HG02763 (cell line): ENCODE data around the gene HYAL3.
"Not testable (repeated sequence)": the region's sequence is repeated elsewhere in the genome, so short reads cannot be mapped to it uniquely, and the experiment has no call there.

Source experiments
- ATAC-seq: cut with Tn5 transposase; IDR thresholded peaks from one replicate; pipeline ENCODE4 v1.9.1; 2021; ENCODE audit warnings: mild to moderate bottlenecking, moderate library complexity; ENCODE audit not compliant: unreplicated experiment

The HYAL3 gene

DNA sequence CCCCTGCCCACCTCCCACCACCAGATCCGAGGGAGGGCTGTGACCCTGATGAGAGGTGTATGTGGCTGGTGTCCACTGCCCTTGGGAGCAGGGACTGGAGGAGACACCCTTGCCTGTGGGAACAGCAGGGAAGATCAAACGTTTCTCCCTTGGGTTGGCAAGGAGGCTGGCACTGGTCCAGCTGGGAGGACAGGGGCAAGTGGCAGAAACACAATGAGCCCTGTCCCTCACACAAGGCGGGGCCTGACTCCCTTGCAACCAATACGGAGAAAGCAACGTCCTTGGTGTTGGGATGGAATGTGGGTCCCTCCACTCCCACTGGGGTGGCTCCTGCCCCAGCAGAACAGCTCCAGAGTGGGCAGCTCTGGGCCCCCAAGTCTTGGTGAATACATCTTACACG, 18.1 kb upstream of the HYAL3 start:
- ATAC-seq: no peak

DNA sequence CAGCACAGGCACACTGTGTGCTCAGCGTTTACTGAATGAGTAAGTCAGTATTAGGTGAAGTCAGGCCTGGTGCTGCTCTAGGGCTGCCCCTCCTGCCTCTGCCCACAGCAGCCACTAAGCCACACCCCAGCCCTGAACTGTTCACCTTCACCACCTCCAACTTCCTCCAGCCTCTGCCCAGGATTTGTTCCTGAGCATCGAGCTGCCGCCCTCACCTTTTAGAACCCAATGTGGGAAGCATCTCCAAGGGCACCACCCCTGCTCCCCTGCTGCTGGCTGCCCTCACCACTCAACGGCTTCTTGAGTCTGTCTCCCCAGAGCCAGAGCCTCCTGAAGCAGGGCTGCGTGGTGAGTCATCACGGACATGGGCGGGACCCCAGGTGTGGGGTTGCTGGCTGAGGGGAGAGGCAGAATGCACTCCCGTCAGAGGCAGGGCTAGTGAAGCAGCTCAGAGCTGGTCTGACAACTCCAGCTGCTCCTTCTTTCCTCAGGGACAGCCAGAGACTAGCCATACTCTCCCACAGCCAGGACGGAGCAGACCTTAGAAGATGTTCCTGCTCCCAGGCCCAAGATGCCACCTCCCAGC, 17.5 kb upstream of the HYAL3 start:
- ATAC-seq: no peak

DNA sequence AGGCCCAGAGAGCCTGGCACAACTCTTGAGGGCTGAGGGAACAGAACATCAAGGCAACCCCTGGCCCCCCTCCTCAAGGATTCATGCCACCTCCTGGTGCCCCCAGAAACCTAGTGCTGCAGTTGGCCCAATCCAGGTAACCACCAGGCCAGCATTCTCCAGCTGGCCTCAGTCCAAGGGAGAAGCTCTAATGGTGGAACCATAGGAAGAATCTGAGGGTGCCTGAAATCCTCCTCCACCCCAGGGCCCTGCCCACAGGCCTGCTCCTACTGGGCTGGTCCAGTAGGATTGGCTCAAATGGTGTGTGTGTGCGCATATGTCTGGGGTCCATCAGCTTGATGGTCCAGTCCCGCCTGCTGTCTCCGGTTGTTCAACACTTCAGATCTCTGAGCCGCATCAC, 15.6 kb upstream of the HYAL3 start:
- no peak for ATAC-seq

DNA sequence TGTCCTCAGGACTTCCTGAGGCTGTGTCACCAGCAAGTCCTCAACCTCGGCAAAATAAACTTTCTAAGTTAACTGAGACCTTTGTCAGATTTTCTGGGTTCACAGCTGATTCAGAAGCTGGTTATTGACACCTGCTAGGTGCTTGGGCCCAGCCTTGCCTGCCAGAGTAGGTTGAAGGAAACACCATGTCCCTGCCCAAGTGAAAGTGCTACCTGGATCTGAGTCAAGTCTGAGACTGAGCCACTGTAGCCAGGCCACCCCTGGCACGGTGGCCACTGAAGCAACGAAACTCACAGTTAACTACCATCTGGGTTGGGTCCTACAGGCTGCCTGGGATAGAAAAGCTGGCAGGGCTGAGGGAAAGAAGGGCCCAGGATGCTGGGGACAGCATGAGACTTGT, 15.1 kb upstream of the HYAL3 start:
- no peak for ATAC-seq

DNA sequence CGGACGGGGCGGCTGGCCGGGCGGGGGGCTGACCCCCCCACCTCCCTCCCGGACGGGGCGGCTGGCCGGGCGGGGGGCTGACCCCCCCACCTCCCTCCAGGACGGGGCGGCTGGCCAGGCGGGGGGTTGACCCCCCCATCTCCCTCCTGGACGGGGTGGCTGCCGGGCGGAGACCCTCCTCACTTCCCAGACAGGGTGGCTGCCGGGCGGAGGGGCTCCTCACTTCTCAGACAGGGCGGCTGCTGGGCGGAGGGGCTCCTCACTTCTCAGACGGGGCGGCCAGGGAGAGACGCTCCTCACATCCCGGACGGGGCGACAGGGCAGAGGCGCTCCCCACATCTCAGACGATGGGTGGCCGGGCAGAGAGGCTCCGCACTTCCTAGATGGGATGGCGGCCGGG, 12.8 kb upstream of the HYAL3 start:
- ATAC-seq: not testable (repeated sequence)

DNA sequence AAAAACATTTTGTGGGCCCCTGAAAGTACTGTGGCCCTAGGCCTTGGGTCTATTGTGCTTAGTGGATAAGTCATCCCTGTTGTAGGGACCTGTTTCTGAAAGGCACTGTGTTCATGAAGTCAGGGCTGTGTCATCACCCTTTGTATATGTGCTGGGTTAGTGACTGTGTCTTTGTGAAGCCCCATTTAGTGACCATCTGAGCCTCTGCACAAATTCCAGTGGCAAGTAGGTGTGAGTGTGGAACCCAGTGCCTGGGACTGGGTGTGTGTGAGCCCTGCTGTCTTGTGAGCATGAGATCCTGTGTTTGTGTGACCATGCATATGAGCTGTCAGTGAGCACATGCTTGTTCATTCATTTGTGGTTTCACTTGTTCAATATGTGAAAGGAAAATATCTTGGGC, 5.4 kb upstream of the HYAL3 start:
- no peak for ATAC-seq

DNA sequence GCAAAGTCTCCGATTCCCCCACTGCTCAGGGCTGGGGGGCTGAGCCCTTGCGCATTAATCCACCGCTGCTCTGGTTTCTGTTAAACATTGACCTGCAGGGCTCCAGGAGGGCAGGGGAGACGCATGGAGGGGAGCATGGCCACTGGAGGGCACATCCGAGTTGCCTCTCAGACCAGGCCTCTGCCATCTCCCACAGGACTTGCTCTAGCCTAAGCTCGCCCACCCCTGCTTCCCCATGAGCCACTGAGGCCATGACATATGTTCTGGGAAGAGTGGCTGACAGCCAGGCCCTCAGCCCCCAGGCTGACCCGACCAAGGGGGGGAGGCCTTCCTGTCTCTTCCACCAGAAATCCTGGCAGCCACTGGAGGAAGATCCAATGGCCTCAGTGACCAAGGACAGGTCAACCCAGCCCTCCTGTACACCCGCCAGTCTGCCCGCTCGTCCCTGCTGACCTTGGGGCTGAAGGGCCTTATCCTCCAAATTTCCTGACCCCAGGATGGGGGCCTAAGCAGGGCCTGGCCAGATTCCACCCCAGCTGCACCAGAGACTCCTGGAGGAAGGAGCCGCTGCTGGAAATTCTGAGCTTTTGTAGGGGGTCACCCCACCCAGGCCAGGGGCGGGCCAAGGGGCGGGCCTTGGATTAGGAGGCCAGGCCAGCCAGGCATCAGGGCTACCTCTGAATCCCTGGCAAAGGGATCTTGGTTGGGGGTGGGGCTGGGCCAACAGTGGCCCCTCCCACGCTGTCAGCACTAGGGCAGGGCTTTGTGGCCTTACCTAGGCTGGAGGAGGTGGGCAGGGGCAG, 4.0 kb upstream of the HYAL3 start, which contains the start of gene HYAL1:
TSS of gene HYAL1 (minus strand) at position 562 of the 803 bp plus-strand sequence. CDS start 618 bp downstream, outside the sequence.
- ATAC-seq: no peak

DNA sequence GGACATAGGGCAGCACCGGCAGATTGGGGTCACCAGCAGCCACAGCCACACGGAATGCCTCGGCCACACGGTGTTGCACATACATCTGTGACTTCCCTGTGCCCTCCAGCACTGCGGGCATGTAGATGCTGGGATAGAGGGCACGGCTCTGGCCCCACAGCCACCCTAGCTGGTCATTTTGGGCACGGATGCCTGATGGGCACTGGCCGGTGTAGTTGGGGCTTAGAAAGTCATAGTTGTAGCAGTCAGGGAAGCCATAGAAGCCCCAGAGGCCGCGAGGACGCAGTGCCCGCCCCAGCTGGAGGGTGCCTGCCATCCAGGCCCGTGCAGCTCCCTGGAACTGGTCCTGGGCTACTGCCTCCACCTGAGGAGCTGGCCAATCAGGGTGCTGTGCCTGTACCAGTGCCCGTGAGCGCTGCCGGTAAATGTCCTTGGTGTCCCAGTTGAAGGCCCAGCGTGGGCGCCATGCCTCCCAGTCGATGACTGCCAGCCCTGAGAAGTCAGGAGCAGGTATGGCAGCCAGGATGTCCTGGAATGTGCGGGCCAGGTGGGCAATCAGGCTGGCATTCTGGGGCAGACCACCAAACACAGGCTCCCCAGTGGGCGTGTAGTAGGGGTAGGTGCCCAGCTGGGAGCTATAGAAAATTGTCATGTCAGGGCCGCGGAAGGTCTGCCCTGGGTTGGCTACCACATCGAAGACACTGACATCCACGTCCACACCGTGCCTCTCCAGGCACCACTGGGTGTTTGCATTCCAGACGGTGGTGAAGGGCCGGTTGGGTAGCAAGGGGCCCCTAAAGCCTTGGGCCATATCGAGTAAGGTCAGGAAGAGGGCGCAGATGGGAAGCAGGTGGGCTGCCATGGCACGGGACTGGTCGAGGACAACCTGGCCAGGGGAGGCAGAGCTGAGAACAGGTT, 3.1 kb upstream of the HYAL3 start:
- ATAC-seq: no peak

DNA sequence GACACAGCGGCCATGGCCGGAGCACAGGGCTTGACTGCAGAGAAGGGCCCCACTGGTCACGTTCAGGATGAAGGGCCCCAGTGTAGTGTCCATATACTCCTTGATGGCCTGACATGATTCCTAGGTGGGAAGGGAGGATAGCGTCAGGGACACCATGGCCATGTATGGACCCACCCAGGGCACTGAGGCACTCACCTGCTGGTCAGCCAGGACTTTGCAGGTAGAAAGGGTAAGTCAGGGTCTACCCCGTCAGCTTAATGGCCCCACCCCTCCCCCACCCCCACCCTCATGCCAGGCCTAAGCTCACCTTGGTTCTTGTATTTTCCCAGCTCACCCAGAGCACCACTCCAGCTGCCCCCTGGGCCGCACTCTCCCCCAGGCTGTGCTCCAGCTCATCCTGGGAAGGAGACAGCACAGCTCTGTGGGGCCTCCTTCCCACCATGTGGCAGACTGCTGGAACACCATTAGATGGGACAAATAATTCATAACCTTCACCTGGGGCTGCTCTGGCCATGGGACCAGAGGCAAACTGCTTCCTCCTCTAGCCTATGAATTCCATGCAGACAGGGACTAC, 1.6 kb upstream of the HYAL3 start:
- ATAC-seq: no peak

DNA sequence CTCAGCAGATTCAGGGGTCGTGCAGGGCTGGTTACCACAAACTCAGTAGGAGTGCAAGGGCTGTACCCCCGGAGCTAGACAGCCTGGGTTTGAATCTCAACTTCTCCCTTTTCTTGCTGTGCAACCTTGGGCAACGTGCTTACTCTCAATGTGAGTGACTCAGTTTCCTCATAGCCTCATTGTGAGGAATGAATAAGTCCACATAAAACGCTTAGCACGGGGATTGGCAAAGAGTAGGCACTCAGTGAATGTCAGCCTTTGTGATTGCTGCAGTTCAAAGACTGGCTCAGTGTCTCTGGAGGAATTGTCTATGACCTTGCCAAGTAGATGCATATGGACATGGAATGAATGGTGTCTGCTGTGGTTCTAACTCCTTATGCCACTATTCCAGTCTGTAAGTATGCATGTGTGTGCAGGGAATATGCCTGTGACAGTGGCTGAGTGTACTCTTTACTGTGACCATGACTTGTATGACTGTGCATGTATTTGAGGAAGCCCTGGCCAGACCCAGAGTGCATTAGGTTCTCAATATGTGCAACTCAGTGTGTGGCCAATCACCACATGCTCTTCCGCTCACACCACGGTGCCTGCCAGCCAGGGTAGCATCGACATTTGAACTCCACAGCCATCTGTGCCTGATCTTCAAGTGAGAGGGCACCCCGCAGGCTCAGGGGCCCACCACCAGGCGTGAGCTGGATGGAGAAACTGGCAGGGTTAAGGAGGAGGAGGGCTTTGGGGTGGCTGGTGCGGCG, 900 bp upstream of the HYAL3 start:
- ATAC-seq: no peak

DNA sequence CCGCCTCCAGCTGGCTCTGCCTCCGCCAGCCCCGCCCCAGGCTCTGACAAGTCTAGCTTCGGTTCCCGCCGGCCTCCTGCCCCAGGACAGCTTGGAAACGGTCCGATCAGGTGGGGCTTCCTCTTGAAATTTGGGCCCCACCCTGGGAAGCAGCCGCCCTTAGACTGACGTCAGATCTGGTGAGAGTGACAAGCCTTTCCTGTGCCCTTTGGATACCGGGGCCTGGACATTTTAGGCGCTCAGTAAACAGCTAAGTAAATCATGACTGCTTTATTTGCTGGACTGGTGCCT, 378 bp upstream of the HYAL3 start:
- ATAC-seq: no peak

DNA sequence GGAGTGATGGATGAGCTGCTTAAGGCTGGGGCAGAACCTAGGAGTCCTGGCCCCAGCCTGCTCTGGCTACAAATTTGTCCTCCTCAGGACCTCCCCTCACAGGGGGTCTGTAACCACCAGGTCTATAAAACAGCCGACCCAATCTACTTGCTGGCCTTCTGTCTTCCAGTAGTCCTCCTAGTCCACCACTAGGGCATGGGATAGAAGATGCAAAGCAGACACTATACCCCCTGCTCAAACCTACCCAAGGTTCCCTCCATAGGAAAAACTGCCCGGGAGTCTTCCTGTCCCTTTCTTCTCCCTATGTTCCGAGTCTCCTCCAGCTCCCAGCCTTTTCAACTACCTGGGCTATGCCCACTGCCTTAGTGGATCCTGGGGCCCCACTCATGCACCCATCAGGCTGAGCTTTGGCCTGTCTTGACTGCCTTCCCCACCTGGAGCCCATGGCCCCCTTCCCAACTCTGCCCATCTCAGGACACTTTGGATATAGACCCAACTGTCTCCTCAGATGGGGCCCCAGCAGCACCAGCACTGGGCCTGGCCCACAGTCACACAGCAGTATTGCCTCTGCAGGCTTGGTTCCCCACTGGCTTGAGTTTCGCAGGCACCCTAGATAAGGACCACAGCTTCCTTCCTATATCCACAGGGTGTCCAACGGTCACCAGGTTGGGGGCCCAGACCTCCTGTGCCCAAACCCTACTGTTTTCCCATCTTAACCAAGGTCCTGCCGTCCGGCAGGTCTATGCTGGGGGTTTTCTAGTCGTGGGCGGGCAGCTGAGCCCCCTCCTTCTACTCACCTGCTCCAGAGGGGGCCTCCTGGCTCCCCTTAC, 1.1 kb downstream of the HYAL3 start:
- ATAC-seq: no peak

DNA sequence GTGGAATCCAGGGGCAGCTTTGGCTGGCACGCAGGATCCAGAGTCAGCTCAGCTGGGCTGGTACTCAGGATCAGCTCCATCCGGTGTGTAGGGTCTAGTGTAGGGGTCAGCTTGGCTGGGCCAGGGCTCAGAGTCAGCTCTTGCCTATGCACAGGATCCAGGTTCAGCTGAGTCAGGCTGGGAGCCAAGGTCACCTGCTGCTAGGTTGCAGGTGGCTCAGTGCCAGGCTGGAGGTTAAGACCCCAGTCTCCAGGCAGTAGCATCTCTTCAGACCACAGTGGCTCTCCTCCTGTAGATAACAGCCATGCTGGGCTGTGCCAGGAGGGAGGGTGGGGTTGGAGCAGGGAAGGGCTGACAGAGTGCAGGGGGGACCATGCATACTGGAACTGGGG, 1.8 kb downstream of the HYAL3 start:
- ATAC-seq: no peak

DNA sequence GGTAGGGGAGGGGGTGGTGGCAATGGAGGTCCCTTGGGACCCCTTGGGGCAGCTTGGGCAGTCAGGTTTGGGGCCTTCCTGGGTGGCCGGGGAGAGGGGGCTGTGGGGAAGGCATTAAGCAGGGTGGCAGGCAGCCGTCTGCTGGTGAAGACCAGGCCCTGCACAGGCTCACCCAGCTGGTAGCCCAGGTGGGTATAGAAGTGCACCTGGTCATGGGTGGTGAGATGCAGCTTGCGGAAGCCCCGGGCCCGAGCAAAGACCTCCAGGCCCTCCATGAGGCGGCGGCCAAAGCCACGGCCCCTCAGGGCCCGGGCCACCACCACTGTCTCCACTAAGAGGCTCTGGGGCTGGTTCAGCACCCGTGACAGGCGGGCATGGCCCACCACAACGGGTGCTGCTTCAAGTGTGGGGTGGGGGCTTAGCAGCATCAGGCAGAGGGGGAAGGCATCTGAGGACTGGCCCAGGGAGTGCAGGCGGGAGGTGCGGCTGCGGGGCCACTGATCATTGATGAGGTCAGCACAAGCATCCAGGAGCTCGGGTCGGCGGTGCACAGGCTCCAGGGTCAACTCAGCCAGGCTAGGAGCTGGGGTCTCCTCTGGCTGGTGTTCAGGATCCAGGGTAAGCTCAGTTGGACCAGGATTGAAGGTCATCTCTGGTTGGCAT, 2.4 kb downstream of the HYAL3 start:
- ATAC-seq: no peak

DNA sequence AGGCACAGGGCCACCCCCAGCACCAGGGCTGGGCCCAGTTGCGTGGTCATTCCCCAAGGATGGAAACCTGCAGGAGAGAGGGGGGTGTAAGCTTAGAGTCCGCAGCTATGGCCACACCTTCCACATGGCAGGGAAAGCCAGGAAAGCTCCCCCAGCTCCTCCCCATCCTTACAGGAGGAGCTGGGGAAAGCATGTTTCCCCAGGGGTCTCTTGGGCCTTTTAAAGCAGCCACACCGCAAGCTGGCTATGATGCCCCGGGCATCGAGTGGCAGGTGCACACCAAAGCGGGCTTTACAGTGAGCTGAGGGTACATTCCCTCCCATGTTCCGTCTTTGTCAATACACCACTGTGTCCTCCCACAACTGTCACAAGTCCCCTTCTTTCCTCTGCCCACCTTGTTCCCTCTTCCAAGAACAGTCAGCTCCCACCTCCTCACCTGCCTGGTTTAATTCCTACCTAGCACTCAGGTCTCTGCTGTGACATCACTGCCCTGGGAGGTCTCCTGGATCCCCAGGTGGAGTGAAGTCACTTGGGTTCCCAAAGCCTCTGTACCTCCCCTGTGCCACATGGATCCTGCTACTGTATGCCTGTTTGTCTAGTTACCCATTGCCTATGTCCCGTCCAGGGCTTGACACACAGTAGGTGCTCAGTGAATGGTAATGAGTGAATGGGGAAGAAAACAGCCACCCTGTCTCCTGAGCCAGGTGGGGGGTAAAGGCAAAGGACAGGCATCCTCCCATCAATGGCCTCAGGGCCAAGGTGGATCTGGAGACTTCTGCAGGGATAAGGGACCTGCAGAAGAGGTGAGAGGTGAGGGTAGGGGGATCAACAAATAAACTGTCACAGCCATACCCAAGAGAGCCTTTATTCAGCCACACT, 3.4 kb downstream of the HYAL3 start:
- no peak for ATAC-seq

DNA sequence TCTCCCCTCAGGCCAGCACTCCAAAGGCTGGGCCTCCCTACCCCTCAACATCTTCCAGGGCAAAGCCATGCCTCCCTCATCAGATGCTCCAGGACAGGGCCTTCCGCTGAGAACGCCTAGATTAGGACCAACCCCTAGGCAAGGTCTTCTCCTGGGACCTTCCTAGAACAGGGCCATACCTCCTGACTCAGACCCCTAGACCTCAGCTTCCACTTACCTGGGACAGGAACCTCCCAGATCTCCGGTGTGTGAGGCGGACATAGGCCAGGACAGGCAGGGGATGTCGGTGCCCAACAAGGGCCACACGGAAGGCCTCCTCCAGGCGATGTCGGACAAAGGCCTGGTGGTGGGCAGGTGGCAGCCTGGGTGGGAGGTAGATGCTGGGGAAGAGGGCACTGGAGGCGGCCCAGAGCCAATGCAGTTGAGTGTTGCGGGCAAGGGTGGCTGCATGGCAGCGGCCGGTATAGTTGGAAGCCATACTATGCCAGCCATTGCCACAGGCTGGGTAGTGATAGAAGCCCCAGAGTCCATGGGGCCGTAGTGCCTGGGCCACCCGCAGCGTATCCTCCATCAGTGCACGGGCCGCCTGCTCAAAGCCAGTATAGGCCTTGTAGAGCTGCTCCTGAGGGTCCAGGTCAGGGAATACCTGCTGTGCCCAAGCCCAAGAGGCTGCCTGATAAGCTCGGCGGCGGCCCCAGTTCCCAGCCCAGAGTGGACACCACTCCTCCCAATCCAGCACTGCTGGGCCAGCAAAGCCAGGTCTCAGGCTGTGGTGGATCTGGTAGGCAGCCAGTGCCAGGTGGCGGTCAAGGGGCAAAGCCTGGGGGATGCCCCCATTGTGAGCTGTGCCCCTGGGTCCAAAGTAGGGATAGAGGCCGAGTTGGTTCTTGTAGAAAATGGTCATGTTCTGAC, 4.5 kb downstream of the HYAL3 start:
- ATAC-seq: no peak

DNA sequence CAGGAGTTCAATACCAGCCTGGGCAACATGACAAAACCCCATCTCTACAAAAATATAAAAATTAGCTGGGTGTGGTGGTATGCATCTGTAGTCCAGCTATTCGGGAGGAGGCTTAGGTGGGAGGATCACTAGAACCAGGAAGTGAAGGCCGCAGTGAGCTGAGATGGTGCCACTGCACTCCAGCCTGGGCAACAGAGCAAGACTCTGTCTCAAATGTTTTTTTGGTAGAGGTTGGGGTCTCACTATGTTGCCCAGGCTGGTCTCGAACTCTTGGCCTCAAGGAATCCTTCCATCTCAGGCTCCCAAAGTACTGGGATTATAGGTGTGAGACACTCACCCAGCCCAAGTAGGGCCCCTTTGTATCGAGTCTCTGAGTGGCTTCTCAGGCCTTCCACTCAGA, 5.1 kb downstream of the HYAL3 start:
- ATAC-seq: no peak
